Stomach (tissue), 9 donors: ENCODE results near the gene CHCHD4. TPM values are rescaled to one million over a fixed set of nuclear protein-coding genes. Genes with fewer than 3 reads are reported as not detected.

Experiments
- DNase-seq, 2 donors: peaks; one replicate each; pipeline versions ENCODE4 v3.0.0 to v3.0.0-alpha.2; 2013 to 2019
- H3K27ac ChIP-seq, 5 donors: fragments of 200-600 bp in 4 of 5; sonication (generic) in 4 of 5; one replicate each; pipeline ENCODE4 v1.5.1; 2013 to 2019; ENCODE audit warnings: mild to moderate bottlenecking in 1 of 5, moderate library complexity in 1 of 5
- H3K27me3 ChIP-seq, 3 donors: fragments of 200-600 bp; sonication (generic); one replicate each; pipeline ENCODE4 v1.5.1; 2017 to 2019; ENCODE audit warnings: mixed run types in 1 of 3
- H3K36me3 ChIP-seq, 4 donors: fragments of 200-600 bp; sonication (generic); 1 replicate in 3 of 4; 2 replicates in 1 of 4; pipeline ENCODE4 v1.5.1; 2016 to 2019
- H3K4me1 ChIP-seq, 4 donors: fragments of 200-600 bp; sonication (generic); one replicate each; pipeline ENCODE4 v1.5.1; 2016 to 2019
- H3K4me3 ChIP-seq, 4 donors: fragments of 200-600 bp; sonication (generic) in 3 of 4; one replicate each; pipeline ENCODE4 v1.5.1; 2016 to 2019; ENCODE audit warnings: mild to moderate bottlenecking in 1 of 4
- H3K9me3 ChIP-seq, 4 donors: fragments of 200-600 bp; sonication (generic); one replicate each; pipeline ENCODE4 v1.5.1; 2016 to 2019
- EP300 ChIP-seq: sonication (generic); formaldehyde crosslinking; IDR thresholded peaks from one replicate; pipeline ENCODE4 v1.6.1; 2017; ENCODE audit warnings: antibody characterized with exemption
- POLR2A ChIP-seq, 4 donors: fragments of 450-650 bp; IDR thresholded peaks; one replicate each; pipeline ENCODE4 v1.6.1; 2016; ENCODE audit warnings: antibody characterized with exemption in 4 of 4, control low read depth in 2 of 4, mild to moderate bottlenecking in 1 of 4, moderate library complexity in 1 of 4
- POLR2AphosphoS5 ChIP-seq, 3 donors: sonication (generic); formaldehyde crosslinking; IDR thresholded peaks; one replicate each; pipeline ENCODE4 v1.6.1; 2016; ENCODE audit warnings: antibody characterized with exemption in 3 of 3
- WGBS, 5 donors: extraction: QIAGEN DNeasy Blood & Tissue Kit in 3 of 5; methylation state at CpG; one replicate each; pipeline versions ENCODE4 v1.1.5 to v1.1.7; 2013 to 2018; 5-methylcytosine and 5-hydroxymethylcytosine counted together
- intact Hi-C: fragments of 100-400 bp; cut with DNase I; formaldehyde crosslinking; loops from one replicate; pipeline ENCODE4 v1.15.1; 2023; ENCODE audit warnings: low total_unique reads
- polyA plus RNA-seq, 3 donors: library from polyadenylated mRNA; stranded (reverse); fragments of 200-250 nt; gene quantifications; one replicate each; pipeline ENCODE4 v1.2.3, GENCODE V29; 2013
- total RNA-seq, 5 donors: library from RNA; depleted of rRNA; stranded (reverse); fragments of >200 nt; gene quantifications; one replicate each; pipeline versions ENCODE4 v1.1.0 to v1.2.3, GENCODE V29; 2014 to 2016
- TF ChIP-seq, protein P1 (sequence below), 7 experiments: fragments of 450-650 bp in 4 of 7; fragments of 200-600 bp in 3 of 7; sonication (generic) in 3 of 7; IDR thresholded peaks; one replicate each; pipeline ENCODE4 v1.5.1; 2016 to 2019; ENCODE audit warnings: antibody characterized with exemption in 7 of 7, control low read depth in 2 of 7, mild to moderate bottlenecking in 1 of 7
- donor health status: healthy with polysubstance abuse.
- donor health status: Bipolar disorder and iron deficiency.
- donor health status: healthy.

The CHCHD4 gene
- total and polyA plus RNA-seq, 8 donors: 1.7 to 16.1 (median 11.4) TPM

DNA sequence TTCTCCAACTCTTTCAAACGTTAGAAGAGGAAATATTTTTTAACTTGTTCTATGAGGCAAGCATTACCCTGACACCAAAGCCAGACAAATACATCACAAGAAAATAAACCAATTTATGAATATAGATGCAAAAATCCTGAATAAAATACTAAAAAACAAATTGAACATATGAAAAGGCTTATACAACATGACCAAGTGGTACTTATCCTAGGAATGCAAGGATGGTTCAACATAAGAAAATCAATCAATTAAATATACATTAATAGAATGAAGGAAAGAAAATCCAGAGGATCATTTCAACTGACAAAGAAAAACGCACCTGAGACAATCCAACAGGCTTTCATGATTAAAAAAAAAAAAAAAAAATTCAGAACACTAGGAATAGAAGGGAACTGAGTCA lies 36.6 kb upstream of the CHCHD4 start:
- Histone ChIP-seq H3K36me3 (peaks cover 87 to 100% (median 100%) of the 10 kb centered on the region in 4 donors), H3K27ac (no peak overlapping the region), H3K4me3 (no peak overlapping the region), H3K4me1 (no peaks in the 10 kb centered on the region), H3K9me3 (peaks cover 0 to 16% (median 10%) of the 10 kb centered on the region in 4 donors), H3K27me3 (no peaks in the 10 kb centered on the region)
- no peak for DNase-seq
- WGBS, 5 donors: 93 to 98% (median 95%) methylated on average over 2 of the region's 2 CpGs
- no peak for TF ChIP-seq POLR2AphosphoS5 (IDR thresholded peaks at IDR 0.05)
- no peak for TF ChIP-seq EP300
- TF ChIP-seq, protein P1, sequence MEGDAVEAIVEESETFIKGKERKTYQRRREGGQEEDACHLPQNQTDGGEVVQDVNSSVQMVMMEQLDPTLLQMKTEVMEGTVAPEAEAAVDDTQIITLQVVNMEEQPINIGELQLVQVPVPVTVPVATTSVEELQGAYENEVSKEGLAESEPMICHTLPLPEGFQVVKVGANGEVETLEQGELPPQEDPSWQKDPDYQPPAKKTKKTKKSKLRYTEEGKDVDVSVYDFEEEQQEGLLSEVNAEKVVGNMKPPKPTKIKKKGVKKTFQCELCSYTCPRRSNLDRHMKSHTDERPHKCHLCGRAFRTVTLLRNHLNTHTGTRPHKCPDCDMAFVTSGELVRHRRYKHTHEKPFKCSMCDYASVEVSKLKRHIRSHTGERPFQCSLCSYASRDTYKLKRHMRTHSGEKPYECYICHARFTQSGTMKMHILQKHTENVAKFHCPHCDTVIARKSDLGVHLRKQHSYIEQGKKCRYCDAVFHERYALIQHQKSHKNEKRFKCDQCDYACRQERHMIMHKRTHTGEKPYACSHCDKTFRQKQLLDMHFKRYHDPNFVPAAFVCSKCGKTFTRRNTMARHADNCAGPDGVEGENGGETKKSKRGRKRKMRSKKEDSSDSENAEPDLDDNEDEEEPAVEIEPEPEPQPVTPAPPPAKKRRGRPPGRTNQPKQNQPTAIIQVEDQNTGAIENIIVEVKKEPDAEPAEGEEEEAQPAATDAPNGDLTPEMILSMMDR (IDR thresholded peaks at IDR 0.05): no peak
- no peak for TF ChIP-seq POLR2A (IDR thresholded peaks at IDR 0.05)
- intact Hi-C loops: no loop called here

DNA sequence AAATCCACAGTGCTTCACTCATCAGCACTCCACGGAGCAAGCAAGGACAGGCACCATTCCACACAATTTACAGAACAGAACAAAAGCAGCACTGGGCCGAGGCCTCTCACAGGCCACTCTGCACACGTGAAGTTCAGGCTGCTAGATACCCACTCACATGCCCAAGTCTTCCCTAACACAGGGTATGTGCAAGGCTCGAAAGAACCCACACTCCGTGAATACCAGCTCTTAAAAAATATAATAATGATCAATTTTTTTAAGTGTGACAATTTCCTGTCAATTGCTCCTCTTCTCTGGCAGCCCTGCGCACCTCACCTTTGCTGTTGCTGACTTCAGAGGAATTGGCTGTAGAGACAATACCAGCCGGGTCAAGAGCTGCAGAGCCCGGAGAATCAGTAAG lies 34.8 kb upstream of the CHCHD4 start:
- no peak for DNase-seq
- 94 to 98% (median 97%) methylated on average over 8 of the region's 8 CpGs for WGBS, 5 donors
- Histone ChIP-seq H3K4me3 (no peak overlapping the region), H3K27me3 (no peaks in the 10 kb centered on the region), H3K9me3 (peaks cover 0 to 16% (median 10%) of the 10 kb centered on the region in 4 donors), H3K4me1 (no peaks in the 10 kb centered on the region), H3K36me3 (peaks cover 73 to 100% (median 97%) of the 10 kb centered on the region in 4 donors), H3K27ac (no peak overlapping the region)
- no peak for TF ChIP-seq POLR2A (IDR thresholded peaks at IDR 0.05)
- TF ChIP-seq EP300: no peak
- TF ChIP-seq POLR2AphosphoS5 (IDR thresholded peaks at IDR 0.05): no peak
- TF ChIP-seq, protein P1 (IDR thresholded peaks at IDR 0.05): no peak
- intact Hi-C loops: no loop called here

DNA sequence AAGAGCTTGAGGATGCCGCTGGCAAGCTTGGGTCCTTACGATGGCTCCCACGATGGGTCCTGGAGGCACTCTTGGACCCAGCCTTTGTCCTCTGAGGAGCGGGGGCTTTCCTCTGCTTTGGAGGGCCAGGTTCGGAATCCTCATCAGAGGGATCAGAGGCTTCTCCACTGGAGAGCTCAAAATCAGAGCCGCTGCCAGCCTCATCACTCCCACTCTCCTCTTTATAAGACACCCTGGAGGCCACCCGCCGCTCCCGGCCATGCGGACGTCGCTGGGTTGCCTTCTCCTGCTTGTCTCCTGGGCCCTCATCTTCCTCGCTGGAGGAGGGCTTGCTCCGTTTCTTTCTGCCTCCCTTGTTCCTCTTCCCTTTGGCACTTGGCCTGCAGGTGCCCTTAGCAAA lies 33.7 kb upstream of the CHCHD4 start:
- no peak for DNase-seq
- 94 to 99% (median 96%) methylated on average over 13 to 14 of the region's 14 CpGs for WGBS, 5 donors
- no peak for TF ChIP-seq POLR2A (IDR thresholded peaks at IDR 0.05)
- TF ChIP-seq, protein P1 (IDR thresholded peaks at IDR 0.05): no peak
- no peak for TF ChIP-seq EP300
- TF ChIP-seq POLR2AphosphoS5 (IDR thresholded peaks at IDR 0.05): no peak
- Histone ChIP-seq H3K36me3 (peaks cover 63 to 100% (median 97%) of the 10 kb centered on the region in 4 donors), H3K9me3 (peaks cover 0 to 16% (median 10%) of the 10 kb centered on the region in 4 donors), H3K27ac (no peak overlapping the region), H3K4me1 (no peaks in the 10 kb centered on the region), H3K27me3 (no peaks in the 10 kb centered on the region), H3K4me3 (no peak overlapping the region)
- intact Hi-C loops: no loop called here

DNA sequence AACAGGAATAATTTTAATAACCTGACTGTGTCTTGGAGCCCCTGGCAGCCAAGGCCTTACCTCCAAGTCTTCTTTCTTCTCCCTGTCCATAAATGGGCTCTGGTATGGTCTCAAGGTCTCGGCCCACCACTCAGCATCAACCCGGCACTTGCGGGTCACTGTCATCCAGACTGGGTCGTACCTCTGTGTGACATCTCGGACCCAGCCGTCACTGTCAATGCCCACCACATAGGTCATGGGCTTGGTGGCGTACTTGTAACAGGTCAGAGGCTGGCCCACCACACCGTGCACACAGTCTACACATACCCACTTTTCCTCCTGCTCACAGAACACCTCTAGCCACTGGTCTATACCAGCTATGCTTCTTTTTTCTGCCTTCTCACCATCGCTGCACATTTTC lies 33.3 kb upstream of the CHCHD4 start:
- intact Hi-C loops: no loop called here
- WGBS, 5 donors: 94 to 98% (median 97%) methylated on average over 9 of the region's 9 CpGs
- H3K27me3 ChIP-seq: no peaks in the 10 kb centered on the region
- TF ChIP-seq POLR2AphosphoS5 (IDR thresholded peaks at IDR 0.05): no peak
- no peak for TF ChIP-seq EP300
- TF ChIP-seq, protein P1 (IDR thresholded peaks at IDR 0.05): no peak
- TF ChIP-seq POLR2A (IDR thresholded peaks at IDR 0.05): no peak
- no peaks in the 10 kb centered on the region for H3K4me1 ChIP-seq
- no peak overlapping the region for H3K4me3 ChIP-seq
- DNase-seq: no peak
- peaks cover 0 to 16% (median 10%) of the 10 kb centered on the region in 4 donors for H3K9me3 ChIP-seq
- H3K36me3 ChIP-seq: peaks cover 58 to 100% (median 97%) of the 10 kb centered on the region in 4 donors
- H3K27ac ChIP-seq: no peak overlapping the region
